GM12873 (cell line): Measurements from ENCODE around the gene PPP2R3A.

ENCODE experiments used
- CTCF ChIP-seq: IDR thresholded peaks from 2 replicates; pipeline ENCODE4 v1.5.1; 2012; ENCODE audit warnings: low read depth, mild to moderate bottlenecking, moderate library complexity, low read length, control low read depth; ENCODE audit not compliant: insufficient read depth; ENCODE audit errors: missing control alignments

PPP2R3A gene

GRCh38 chr3:135989242-135989641, 23.7 kb downstream of the PPP2R3A start:
- TF ChIP-seq CTCF, result no peak

GRCh38 chr3:135990903-135991302, 25.4 kb downstream of the PPP2R3A start:
- no peak for TF ChIP-seq CTCF

GRCh38 chr3:135991621-135992020, 26.1 kb downstream of the PPP2R3A start:
- no peak for TF ChIP-seq CTCF

- no peak for TF ChIP-seq CTCF
These were observed 26.5 kb downstream of the PPP2R3A start for GRCh38 chr3:135992072-135992471.

GRCh38 chr3:135994708-135995337, 29.3 kb downstream of the PPP2R3A start:
- TF ChIP-seq CTCF, result no peak

- no peak for TF ChIP-seq CTCF
These were observed 30.2 kb downstream of the PPP2R3A start for GRCh38 chr3:135995766-135996165.

- TF ChIP-seq CTCF, result no peak
These were observed 32.2 kb downstream of the PPP2R3A start for GRCh38 chr3:135997554-135998320.
